Endothelial cell of umbilical vein (primary cell): ENCODE results near the gene GGTLC1.

Source experiments
- CTCF ChIP-seq, 2 donors: IDR thresholded peaks; 1 replicate in 1 of 2; 2 replicates in 1 of 2; pipeline ENCODE4 v1.5.1; 2011; ENCODE audit warnings: low read length in 2 of 2, mild to moderate bottlenecking in 2 of 2, moderate library complexity in 2 of 2, control low read depth in 1 of 2, inconsistent platforms in 1 of 2, low read depth in 1 of 2; ENCODE audit not compliant: insufficient read depth in 1 of 2; ENCODE audit errors: extremely low read depth in 1 of 2
- EZH2 ChIP-seq: IDR thresholded peaks from 2 replicates; pipeline ENCODE4 v1.6.1; 2012; ENCODE audit warnings: borderline replicate concordance, low read depth, mild to moderate bottlenecking, moderate library complexity, low read length, inconsistent platforms; ENCODE audit not compliant: severe bottlenecking
- MYC ChIP-seq: IDR thresholded peaks from one replicate; pipeline ENCODE4 v1.6.1; 2011; ENCODE audit warnings: mild to moderate bottlenecking, low read depth, low read length
- POLR2A ChIP-seq: IDR thresholded peaks from 2 replicates; pipeline ENCODE4 v1.6.1; 2012; ENCODE audit warnings: low read depth, mild to moderate bottlenecking, control low read depth, low read length

GRCh38 chr20:23963941-23964340 is 24.6 kb downstream of the GGTLC1 start:
- TF ChIP-seq EZH2: no peak
- TF ChIP-seq CTCF (IDR thresholded peaks at IDR 0.05; ENCODE audit: extremely low read depth in 1 of 2, insufficient read depth in 1 of 2, low read depth in 1 of 2, low read length in 2 of 2): no peak
- no peak for TF ChIP-seq MYC
- no peak for TF ChIP-seq POLR2A
